K562 (cell line): ENCODE measurements around the gene SLC30A4. TPM values are rescaled to one million over a fixed set of nuclear protein-coding genes. Genes with fewer than 3 reads are reported as not detected.

Experiments used
- CREBBP ChIP-seq: IDR thresholded peaks from one replicate; pipeline ENCODE4 v1.6.1; 2012; ENCODE audit warnings: low read depth, mild to moderate bottlenecking, control low read depth, inconsistent platforms, low read length
- FOXK2 ChIP-seq, 2 experiments: fragments of 450-650 bp; IDR thresholded peaks in 1 of 2; conservative IDR thresholded peaks in 1 of 2; 2 replicates each; pipeline ENCODE4 v1.6.1; 2016; ENCODE audit warnings: low read depth in 2 of 2, mild to moderate bottlenecking in 1 of 2
- GTF2A2 ChIP-seq: IDR thresholded peaks from 2 replicates; pipeline ENCODE4 v1.6.1; 2016; ENCODE audit warnings: mild to moderate bottlenecking, missing genetic modification characterization, missing compliant biosample characterization
- LCOR ChIP-seq: sonication (generic); formaldehyde crosslinking; IDR thresholded peaks from 2 replicates; pipeline ENCODE4 v1.8.0; 2022; ENCODE audit warnings: mild to moderate bottlenecking, missing genetic modification reagents
- MAX ChIP-seq: sonication (generic); formaldehyde crosslinking; IDR thresholded peaks from 2 replicates; pipeline ENCODE4 v1.9.0; 2022; ENCODE audit warnings: mild to moderate bottlenecking, missing genetic modification reagents
- MAZ ChIP-seq, 2 experiments: fragments of 450-650 bp in 1 of 2; sonication (generic) in 1 of 2; formaldehyde crosslinking; IDR thresholded peaks in 1 of 2; conservative IDR thresholded peaks in 1 of 2; 2 replicates each; pipeline versions ENCODE4 v1.4.0 to v1.5.0; 2020; ENCODE audit warnings: mild to moderate bottlenecking in 1 of 2, missing genetic modification reagents in 1 of 2
- MBD1 ChIP-seq: fragments of 250-450 bp; sonication (Bioruptor Pico); IDR thresholded peaks from 2 replicates; pipeline ENCODE4 v1.8.0; 2022; ENCODE audit warnings: inconsistent platforms
- NCOR1 ChIP-seq: fragments of 450-650 bp; IDR thresholded peaks from 2 replicates; pipeline ENCODE4 v1.6.1; 2016; ENCODE audit warnings: mild to moderate bottlenecking, moderate library complexity
- NR2F6 ChIP-seq: fragments of 450-650 bp; formaldehyde crosslinking; IDR thresholded peaks from 2 replicates; pipeline ENCODE4 v1.4.0; 2020; ENCODE audit warnings: mild to moderate bottlenecking
- RB1 ChIP-seq: fragments of 450-650 bp; IDR thresholded peaks from 2 replicates; pipeline ENCODE4 v1.6.1; 2017; ENCODE audit warnings: low read depth, mild to moderate bottlenecking
- SIX5 ChIP-seq, 2 experiments: IDR thresholded peaks; 2 replicates each; pipeline ENCODE4 v1.6.1; 2011; ENCODE audit warnings: low read length in 2 of 2, borderline replicate concordance in 1 of 2, low read depth in 1 of 2, mild to moderate bottlenecking in 1 of 2, moderate library complexity in 1 of 2; ENCODE audit not compliant: insufficient read depth in 1 of 2
- SMARCC2 ChIP-seq: fragments of 450-650 bp; IDR thresholded peaks from 2 replicates; pipeline ENCODE4 v1.6.1; 2017; ENCODE audit warnings: antibody characterized with exemption, moderate library complexity, mild to moderate bottlenecking, low read depth
- ZEB2 ChIP-seq: fragments of 450-650 bp; IDR thresholded peaks from 2 replicates; pipeline ENCODE4 v1.6.1; 2016
- ZNF274 ChIP-seq: IDR thresholded peaks from 2 replicates; pipeline ENCODE4 v1.6.1; 2011; ENCODE audit warnings: low read depth, mild to moderate bottlenecking, low read length, moderate library complexity, borderline replicate concordance
- ZNF695 ChIP-seq: fragments of 450-650 bp; formaldehyde crosslinking; IDR thresholded peaks from 2 replicates; pipeline ENCODE4 v1.4.0; 2020; ENCODE audit warnings: mild to moderate bottlenecking, moderate library complexity
- polyA plus RNA-seq, 8 experiments: library from polyadenylated mRNA; depleted of rRNA in 4 of 8; stranded (reverse) in 5 of 8; unstranded in 3 of 8; fragments of >200 nt; fragmentation: Nextera tagmentation in 2 of 8; fragmentation: Illumina TruSeq in 1 of 8; extraction: Ambion mirVana in 2 of 8; extraction: Trizol in 1 of 8; gene quantifications; 2 replicates each; pipeline versions ENCODE4 v1.2.1 to v1.2.3, GENCODE V29; 2011 to 2014; ENCODE audit warnings: inconsistent platforms in 1 of 8, missing spikeins in 1 of 8
- total RNA-seq, 7 experiments: library from RNA; depleted of rRNA in 6 of 7; stranded (reverse); fragments of >200 nt in 6 of 7; fragmentation: Illumina TruSeq in 2 of 7; extraction: Trizol in 2 of 7; gene quantifications; 2 replicates each; pipeline versions ENCODE4 v1.2.1 to v1.2.3, GENCODE V29; 2011 to 2021; ENCODE audit warnings: low replicate concordance in 1 of 7
- TF ChIP-seq, protein P1 (sequence below): fragments of 450-650 bp; IDR thresholded peaks from 2 replicates; pipeline ENCODE4 v1.6.1; 2017; ENCODE audit warnings: mild to moderate bottlenecking, moderate library complexity
- TF ChIP-seq, protein P2 (sequence below): fragments of 250-450 bp; sonication (Bioruptor Pico); IDR thresholded peaks from 2 replicates; pipeline ENCODE4 v1.5.0; 2022; ENCODE audit warnings: mild to moderate bottlenecking

Gene SLC30A4
- total and polyA plus RNA-seq, 9 of the 15 experiments (the other 6 are each of a cell fraction or from before 2014, with no cell fraction given): 0.21 to 0.73 (median 0.36) TPM

DNA sequence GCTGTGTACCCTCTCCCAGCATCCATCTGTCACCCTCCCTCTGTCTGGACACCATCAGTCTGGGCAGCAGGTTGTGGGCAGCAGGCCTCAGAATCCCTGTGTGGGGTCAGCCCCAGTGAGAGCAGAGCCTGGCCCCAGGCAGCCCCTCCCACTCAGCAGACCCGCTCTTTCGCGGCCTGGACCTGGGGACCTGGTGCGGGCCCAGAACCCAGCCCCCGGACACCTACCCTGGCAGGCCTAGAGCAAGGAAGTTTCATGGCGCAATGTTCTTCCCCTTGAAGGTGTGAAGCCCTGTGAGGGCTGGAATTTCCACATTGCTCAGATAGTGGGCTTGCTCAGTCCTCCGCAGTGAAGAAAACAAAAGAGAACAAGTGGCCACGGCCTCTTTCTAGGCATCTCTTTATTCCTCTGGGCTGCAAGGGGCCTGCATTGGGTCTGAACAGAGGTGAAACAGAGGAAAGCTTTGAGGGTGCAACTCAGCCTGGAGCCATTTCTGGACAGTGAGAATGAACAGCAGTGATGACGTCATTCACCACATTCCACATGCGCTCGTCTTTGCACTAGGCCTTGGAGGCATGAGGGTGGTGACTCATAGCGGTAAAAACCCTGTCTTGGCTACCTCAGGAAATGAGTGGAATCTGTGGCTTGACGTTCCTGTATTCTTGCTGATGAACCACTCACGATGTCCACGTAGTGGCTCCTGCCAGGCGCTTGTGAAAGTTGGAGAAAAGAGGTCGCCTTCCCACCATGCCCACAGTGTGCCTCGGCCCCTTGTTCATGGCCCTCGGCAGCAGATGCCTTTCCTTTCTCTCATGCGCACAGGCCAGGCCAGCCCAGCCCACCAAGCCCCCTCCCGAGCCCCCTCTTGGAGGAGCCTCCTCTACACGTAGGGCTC, 66.1 kb downstream of the SLC30A4 start (continued):
- TF ChIP-seq, protein P1, sequence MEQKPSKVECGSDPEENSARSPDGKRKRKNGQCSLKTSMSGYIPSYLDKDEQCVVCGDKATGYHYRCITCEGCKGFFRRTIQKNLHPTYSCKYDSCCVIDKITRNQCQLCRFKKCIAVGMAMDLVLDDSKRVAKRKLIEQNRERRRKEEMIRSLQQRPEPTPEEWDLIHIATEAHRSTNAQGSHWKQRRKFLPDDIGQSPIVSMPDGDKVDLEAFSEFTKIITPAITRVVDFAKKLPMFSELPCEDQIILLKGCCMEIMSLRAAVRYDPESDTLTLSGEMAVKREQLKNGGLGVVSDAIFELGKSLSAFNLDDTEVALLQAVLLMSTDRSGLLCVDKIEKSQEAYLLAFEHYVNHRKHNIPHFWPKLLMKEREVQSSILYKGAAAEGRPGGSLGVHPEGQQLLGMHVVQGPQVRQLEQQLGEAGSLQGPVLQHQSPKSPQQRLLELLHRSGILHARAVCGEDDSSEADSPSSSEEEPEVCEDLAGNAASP: no peak
- TF ChIP-seq, protein P2, sequence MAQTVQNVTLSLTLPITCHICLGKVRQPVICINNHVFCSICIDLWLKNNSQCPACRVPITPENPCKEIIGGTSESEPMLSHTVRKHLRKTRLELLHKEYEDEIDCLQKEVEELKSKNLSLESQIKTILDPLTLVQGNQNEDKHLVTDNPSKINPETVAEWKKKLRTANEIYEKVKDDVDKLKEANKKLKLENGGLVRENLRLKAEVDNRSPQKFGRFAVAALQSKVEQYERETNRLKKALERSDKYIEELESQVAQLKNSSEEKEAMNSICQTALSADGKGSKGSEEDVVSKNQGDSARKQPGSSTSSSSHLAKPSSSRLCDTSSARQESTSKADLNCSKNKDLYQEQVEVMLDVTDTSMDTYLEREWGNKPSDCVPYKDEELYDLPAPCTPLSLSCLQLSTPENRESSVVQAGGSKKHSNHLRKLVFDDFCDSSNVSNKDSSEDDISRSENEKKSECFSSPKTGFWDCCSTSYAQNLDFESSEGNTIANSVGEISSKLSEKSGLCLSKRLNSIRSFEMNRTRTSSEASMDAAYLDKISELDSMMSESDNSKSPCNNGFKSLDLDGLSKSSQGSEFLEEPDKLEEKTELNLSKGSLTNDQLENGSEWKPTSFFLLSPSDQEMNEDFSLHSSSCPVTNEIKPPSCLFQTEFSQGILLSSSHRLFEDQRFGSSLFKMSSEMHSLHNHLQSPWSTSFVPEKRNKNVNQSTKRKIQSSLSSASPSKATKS (CRISPR knock-in tag): no peak
- TF ChIP-seq SMARCC2: no peak; the same call in 1 of the 2 replicates
- no peak for TF ChIP-seq NR2F6 (CRISPR knock-in tag)
- no peak for TF ChIP-seq ZNF695
- TF ChIP-seq FOXK2 (conservative IDR thresholded peaks at IDR 0.05 in 1 of 2, IDR thresholded peaks at IDR 0.05 in 1 of 2; ENCODE audit: low read depth in 2 of 2): no peak
- no peak for TF ChIP-seq SIX5 (IDR thresholded peaks at IDR 0.05; ENCODE audit: borderline replicate concordance in 1 of 2, insufficient read depth in 1 of 2, low read depth in 1 of 2, low read length in 2 of 2)
- TF ChIP-seq MBD1 (CRISPR knock-in tag): no peak
- no peak for TF ChIP-seq CREBBP
- no peak for TF ChIP-seq ZEB2
- no peak for TF ChIP-seq NCOR1
- TF ChIP-seq RB1: no peak
- 0 out of 4 replicates have a peak, but pooled peaks of 1 of the 2 experiments have one; percentile 33 for TF ChIP-seq MAZ (CRISPR knock-in tag; conservative IDR thresholded peaks at IDR 0.05 in 1 of 2, IDR thresholded peaks at IDR 0.05 in 1 of 2)
- TF ChIP-seq ZNF274: no peak
- no peak for TF ChIP-seq LCOR
- peak; percentile 94 for TF ChIP-seq MAX (CRISPR knock-in tag)
- no peak for TF ChIP-seq GTF2A2
